HepG2 (cell line): ENCODE measurements around the gene ATRIP. TPM values are rescaled to one million over a fixed set of nuclear protein-coding genes. Genes with fewer than 3 reads are reported as not detected.
A peak's percentile ranks its signal among the peaks of the same experiment; 100 is the strongest.

Experiments used
- GTF3A ChIP-seq: sonication (generic); formaldehyde crosslinking; conservative IDR thresholded peaks from 2 replicates; pipeline ENCODE4 v1.4.0; 2020; ENCODE audit warnings: mild to moderate bottlenecking, missing genetic modification reagents
- KDM5B ChIP-seq: sonication (generic); formaldehyde crosslinking; IDR thresholded peaks from 2 replicates; pipeline ENCODE4 v1.4.0; 2020; ENCODE audit warnings: missing genetic modification reagents, mild to moderate bottlenecking, borderline replicate concordance
- MAZ ChIP-seq, 2 experiments: sonication (generic) in 1 of 2; formaldehyde crosslinking in 1 of 2; IDR thresholded peaks; 2 replicates each; pipeline versions ENCODE4 v1.5.0 to v1.6.1; 2012 to 2020; ENCODE audit warnings: low read depth in 2 of 2, mild to moderate bottlenecking in 2 of 2, borderline replicate concordance in 1 of 2, improper control_type of control experiment in 1 of 2, low read length in 1 of 2, missing genetic modification reagents in 1 of 2, moderate library complexity in 1 of 2
- NR2C2 ChIP-seq: sonication (generic); formaldehyde crosslinking; IDR thresholded peaks from 2 replicates; pipeline ENCODE4 v1.4.0; 2020; ENCODE audit warnings: missing genetic modification reagents, mild to moderate bottlenecking, moderate library complexity, borderline replicate concordance
- TEAD2 ChIP-seq: sonication (generic); formaldehyde crosslinking; IDR thresholded peaks from 2 replicates; pipeline ENCODE4 v1.9.0; 2021; ENCODE audit warnings: missing genetic modification reagents
- ZBTB42 ChIP-seq: sonication (generic); formaldehyde crosslinking; IDR thresholded peaks from 2 replicates; pipeline ENCODE4 v1.5.0; 2020; ENCODE audit warnings: mild to moderate bottlenecking, missing genetic modification reagents
- ZC3H13 ChIP-seq: sonication (generic); formaldehyde crosslinking; IDR thresholded peaks from 2 replicates; pipeline ENCODE4 v1.8.1; 2023; ENCODE audit warnings: mild to moderate bottlenecking, missing genetic modification reagents, moderate library complexity
- ZNF256 ChIP-seq: sonication (generic); formaldehyde crosslinking; conservative IDR thresholded peaks from 2 replicates; pipeline ENCODE4 v1.4.0; 2020; ENCODE audit warnings: missing genetic modification reagents
- ZNF33B ChIP-seq: sonication (generic); formaldehyde crosslinking; IDR thresholded peaks from 2 replicates; pipeline ENCODE4 v1.5.1; 2020; ENCODE audit warnings: mild to moderate bottlenecking, missing genetic modification reagents
- ZNF619 ChIP-seq: sonication (generic); formaldehyde crosslinking; IDR thresholded peaks from 2 replicates; pipeline ENCODE4 v1.4.0; 2020; ENCODE audit warnings: mild to moderate bottlenecking, missing genetic modification reagents
- ZNF83 ChIP-seq: sonication (generic); formaldehyde crosslinking; IDR thresholded peaks from 2 replicates; pipeline ENCODE4 v1.4.0; 2020; ENCODE audit warnings: missing genetic modification reagents, mild to moderate bottlenecking, borderline replicate concordance
- polyA plus RNA-seq, 8 experiments: library from polyadenylated mRNA; depleted of rRNA in 3 of 8; stranded (reverse) in 7 of 8; unstranded in 1 of 8; fragments of >200 nt; fragmentation: Illumina TruSeq in 4 of 8; extraction: Trizol in 4 of 8; gene quantifications; 2 replicates each; pipeline versions ENCODE4 v1.2.1 to v1.2.3, GENCODE V29; 2011 to 2016; ENCODE audit warnings: low read depth in 4 of 8, missing spikeins in 1 of 8, mixed read lengths in 1 of 8; ENCODE audit not compliant: insufficient read depth in 1 of 8
- total RNA-seq, 5 experiments: library from RNA; depleted of rRNA; stranded (reverse); fragments of >200 nt; fragmentation: Illumina TruSeq; extraction: Trizol; gene quantifications; 2 replicates each; pipeline ENCODE4 v1.2.3, GENCODE V29; 2016; ENCODE audit warnings: low read depth in 1 of 5
- TF ChIP-seq, protein P1 (sequence below): sonication (generic); formaldehyde crosslinking; IDR thresholded peaks from 2 replicates; pipeline ENCODE4; 2020; ENCODE audit warnings: missing genetic modification reagents, mild to moderate bottlenecking, borderline replicate concordance
- TF ChIP-seq, protein P2 (sequence below): sonication (generic); formaldehyde crosslinking; IDR thresholded peaks from 2 replicates; pipeline ENCODE4 v1.8.1; 2023; ENCODE audit warnings: mild to moderate bottlenecking, missing genetic modification reagents
- TF ChIP-seq, protein P3 (sequence below): sonication (generic); formaldehyde crosslinking; IDR thresholded peaks from 2 replicates; pipeline ENCODE4 v1.4.0; 2020; ENCODE audit warnings: missing genetic modification reagents, mild to moderate bottlenecking, borderline replicate concordance
- TF ChIP-seq, protein P4 (sequence below): sonication (generic); formaldehyde crosslinking; IDR thresholded peaks from 2 replicates; pipeline ENCODE4 v1.4.0; 2020; ENCODE audit warnings: missing genetic modification reagents
- TF ChIP-seq, protein P5 (sequence below): sonication (generic); formaldehyde crosslinking; IDR thresholded peaks from 2 replicates; pipeline ENCODE4 v1.5.0; 2020; ENCODE audit warnings: missing genetic modification reagents
- TF ChIP-seq, protein P6 (sequence below): sonication (generic); formaldehyde crosslinking; conservative IDR thresholded peaks from 2 replicates; pipeline ENCODE4 v1.8.0; 2022; ENCODE audit warnings: low read depth, missing genetic modification reagents

ATRIP gene
- total and polyA plus RNA-seq, 2 of the 13 experiments (the other 11 are each of a cell fraction or from before 2014, with no cell fraction given), result 5.1 to 12.5 TPM

DNA sequence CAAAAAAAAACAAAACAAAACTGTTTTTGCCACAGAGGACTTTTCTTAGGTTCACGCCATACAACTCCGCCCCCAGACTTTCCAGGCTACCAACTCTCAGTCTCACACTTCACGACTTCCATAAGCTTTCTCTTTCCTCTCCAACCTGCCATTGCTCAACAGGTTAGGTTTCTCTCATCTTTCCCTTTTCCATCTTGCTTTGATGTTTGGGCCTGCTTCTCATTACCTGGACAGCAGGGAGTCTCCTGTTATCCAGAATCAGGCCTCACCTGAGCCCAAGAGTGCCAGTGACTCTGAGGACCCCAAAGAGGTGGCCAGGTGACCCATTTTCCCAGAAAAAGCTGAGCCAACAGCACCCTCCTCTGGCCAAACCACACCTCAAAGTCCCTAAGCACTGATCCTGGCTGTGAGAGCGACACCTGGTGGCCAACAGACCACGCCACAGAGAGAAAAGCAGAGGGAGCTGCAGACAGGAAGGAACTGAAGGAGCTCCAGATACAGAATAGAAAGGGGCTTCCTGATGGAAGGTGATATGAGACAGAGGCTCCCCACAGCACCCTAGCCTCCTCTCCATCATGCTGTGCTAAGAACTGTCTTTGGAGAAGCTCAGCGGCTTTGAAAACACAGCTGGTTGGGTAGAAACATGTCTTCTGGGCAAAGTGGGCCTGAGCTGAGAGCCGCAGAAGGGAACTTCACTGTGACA is 10.6 kb upstream of the ATRIP start (continued):
- TF ChIP-seq, protein P1, sequence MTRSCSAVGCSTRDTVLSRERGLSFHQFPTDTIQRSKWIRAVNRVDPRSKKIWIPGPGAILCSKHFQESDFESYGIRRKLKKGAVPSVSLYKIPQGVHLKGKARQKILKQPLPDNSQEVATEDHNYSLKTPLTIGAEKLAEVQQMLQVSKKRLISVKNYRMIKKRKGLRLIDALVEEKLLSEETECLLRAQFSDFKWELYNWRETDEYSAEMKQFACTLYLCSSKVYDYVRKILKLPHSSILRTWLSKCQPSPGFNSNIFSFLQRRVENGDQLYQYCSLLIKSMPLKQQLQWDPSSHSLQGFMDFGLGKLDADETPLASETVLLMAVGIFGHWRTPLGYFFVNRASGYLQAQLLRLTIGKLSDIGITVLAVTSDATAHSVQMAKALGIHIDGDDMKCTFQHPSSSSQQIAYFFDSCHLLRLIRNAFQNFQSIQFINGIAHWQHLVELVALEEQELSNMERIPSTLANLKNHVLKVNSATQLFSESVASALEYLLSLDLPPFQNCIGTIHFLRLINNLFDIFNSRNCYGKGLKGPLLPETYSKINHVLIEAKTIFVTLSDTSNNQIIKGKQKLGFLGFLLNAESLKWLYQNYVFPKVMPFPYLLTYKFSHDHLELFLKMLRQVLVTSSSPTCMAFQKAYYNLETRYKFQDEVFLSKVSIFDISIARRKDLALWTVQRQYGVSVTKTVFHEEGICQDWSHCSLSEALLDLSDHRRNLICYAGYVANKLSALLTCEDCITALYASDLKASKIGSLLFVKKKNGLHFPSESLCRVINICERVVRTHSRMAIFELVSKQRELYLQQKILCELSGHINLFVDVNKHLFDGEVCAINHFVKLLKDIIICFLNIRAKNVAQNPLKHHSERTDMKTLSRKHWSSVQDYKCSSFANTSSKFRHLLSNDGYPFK (CRISPR knock-in tag), result no peak
- TF ChIP-seq ZNF33B (no peak), MAZ (IDR thresholded peaks at IDR 0.05; ENCODE audit: borderline replicate concordance, low read depth, low read length) (no peak), MAZ (CRISPR knock-in tag; IDR thresholded peaks at IDR 0.05; ENCODE audit: low read depth) (no peak), ZNF256 (no peak), ZBTB42 (CRISPR knock-in tag) (no peak), TEAD2 (CRISPR knock-in tag) (no peak), ZC3H13 (CRISPR knock-in tag) (no peak), ZNF619 (CRISPR knock-in tag) (no peak), ZNF83 (CRISPR knock-in tag) (no peak), KDM5B (CRISPR knock-in tag) (no peak; the same call in 1 of the 2 replicates), NR2C2 (CRISPR knock-in tag) (peak; percentile 46; the same call in 1 of the 2 replicates), GTF3A (no peak)
- TF ChIP-seq, protein P2, sequence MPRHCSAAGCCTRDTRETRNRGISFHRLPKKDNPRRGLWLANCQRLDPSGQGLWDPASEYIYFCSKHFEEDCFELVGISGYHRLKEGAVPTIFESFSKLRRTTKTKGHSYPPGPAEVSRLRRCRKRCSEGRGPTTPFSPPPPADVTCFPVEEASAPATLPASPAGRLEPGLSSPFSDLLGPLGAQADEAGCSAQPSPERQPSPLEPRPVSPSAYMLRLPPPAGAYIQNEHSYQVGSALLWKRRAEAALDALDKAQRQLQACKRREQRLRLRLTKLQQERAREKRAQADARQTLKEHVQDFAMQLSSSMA, result no peak
- TF ChIP-seq, protein P3, sequence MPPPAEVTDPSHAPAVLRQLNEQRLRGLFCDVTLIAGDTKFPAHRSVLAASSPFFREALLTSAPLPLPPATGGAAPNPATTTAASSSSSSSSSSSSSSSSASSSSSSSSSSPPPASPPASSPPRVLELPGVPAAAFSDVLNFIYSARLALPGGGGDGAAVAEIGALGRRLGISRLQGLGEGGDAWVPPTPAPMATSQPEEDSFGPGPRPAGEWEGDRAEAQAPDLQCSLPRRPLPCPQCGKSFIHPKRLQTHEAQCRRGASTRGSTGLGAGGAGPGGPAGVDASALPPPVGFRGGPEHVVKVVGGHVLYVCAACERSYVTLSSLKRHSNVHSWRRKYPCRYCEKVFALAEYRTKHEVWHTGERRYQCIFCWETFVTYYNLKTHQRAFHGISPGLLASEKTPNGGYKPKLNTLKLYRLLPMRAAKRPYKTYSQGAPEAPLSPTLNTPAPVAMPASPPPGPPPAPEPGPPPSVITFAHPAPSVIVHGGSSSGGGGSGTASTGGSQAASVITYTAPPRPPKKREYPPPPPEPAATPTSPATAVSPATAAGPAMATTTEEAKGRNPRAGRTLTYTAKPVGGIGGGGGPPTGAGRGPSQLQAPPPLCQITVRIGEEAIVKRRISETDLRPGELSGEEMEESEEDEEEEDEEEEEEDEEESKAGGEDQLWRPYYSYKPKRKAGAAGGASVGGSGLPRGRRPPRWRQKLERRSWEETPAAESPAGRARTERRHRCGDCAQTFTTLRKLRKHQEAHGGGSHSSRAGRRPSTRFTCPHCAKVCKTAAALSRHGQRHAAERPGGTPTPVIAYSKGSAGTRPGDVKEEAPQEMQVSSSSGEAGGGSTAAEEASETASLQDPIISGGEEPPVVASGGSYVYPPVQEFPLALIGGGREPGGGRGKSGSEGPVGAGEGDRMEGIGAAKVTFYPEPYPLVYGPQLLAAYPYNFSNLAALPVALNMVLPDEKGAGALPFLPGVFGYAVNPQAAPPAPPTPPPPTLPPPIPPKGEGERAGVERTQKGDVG (CRISPR knock-in tag), result no peak
- TF ChIP-seq, protein P4, sequence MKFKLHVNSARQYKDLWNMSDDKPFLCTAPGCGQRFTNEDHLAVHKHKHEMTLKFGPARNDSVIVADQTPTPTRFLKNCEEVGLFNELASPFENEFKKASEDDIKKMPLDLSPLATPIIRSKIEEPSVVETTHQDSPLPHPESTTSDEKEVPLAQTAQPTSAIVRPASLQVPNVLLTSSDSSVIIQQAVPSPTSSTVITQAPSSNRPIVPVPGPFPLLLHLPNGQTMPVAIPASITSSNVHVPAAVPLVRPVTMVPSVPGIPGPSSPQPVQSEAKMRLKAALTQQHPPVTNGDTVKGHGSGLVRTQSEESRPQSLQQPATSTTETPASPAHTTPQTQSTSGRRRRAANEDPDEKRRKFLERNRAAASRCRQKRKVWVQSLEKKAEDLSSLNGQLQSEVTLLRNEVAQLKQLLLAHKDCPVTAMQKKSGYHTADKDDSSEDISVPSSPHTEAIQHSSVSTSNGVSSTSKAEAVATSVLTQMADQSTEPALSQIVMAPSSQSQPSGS (CRISPR knock-in tag), result no peak; the same call in 1 of the 2 replicates
- TF ChIP-seq, protein P5, sequence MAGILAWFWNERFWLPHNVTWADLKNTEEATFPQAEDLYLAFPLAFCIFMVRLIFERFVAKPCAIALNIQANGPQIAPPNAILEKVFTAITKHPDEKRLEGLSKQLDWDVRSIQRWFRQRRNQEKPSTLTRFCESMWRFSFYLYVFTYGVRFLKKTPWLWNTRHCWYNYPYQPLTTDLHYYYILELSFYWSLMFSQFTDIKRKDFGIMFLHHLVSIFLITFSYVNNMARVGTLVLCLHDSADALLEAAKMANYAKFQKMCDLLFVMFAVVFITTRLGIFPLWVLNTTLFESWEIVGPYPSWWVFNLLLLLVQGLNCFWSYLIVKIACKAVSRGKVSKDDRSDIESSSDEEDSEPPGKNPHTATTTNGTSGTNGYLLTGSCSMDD, result no peak
- TF ChIP-seq, protein P6, sequence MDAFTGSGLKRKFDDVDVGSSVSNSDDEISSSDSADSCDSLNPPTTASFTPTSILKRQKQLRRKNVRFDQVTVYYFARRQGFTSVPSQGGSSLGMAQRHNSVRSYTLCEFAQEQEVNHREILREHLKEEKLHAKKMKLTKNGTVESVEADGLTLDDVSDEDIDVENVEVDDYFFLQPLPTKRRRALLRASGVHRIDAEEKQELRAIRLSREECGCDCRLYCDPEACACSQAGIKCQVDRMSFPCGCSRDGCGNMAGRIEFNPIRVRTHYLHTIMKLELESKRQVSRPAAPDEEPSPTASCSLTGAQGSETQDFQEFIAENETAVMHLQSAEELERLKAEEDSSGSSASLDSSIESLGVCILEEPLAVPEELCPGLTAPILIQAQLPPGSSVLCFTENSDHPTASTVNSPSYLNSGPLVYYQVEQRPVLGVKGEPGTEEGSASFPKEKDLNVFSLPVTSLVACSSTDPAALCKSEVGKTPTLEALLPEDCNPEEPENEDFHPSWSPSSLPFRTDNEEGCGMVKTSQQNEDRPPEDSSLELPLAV, result no peak
